B cell (primary cell): ENCODE results near the gene TTC39C. TPM values are rescaled to one million over a fixed set of nuclear protein-coding genes. Genes with fewer than 3 reads are reported as not detected.

ENCODE experiments used
- ATAC-seq: fragments of 200-7000 bp; cut with Tn5 transposase; one replicate; pipeline ENCODE4 v1.10.0; 2021; ENCODE audit warnings: low read depth, mild to moderate bottlenecking, moderate number of reproducible peaks, moderate library complexity
- CTCF ChIA-PET: fragments of 350-600 bp; sonication (Branson Sonifier 250); formaldehyde crosslinking; loops from one replicate; lab custom pipeline; 2021; ENCODE audit warnings: antibody characterized with exemption, inconsistent platforms; lab: Charles Lee
- POLR2A ChIA-PET: fragments of 350-600 bp; sonication (Branson Sonifier 250); formaldehyde crosslinking; loops from one replicate; lab custom pipeline; 2021; ENCODE audit warnings: antibody characterized with exemption; lab: Charles Lee
- DNase-seq: peaks from one replicate; pipeline ENCODE4 v3.0.0; 2013
- H2AFZ ChIP-seq: 2 replicates; pipeline ENCODE4 v1.6.1; 2012; ENCODE audit warnings: mild to moderate bottlenecking, low read depth, low read length; ENCODE audit not compliant: insufficient read depth, poor library complexity, severe bottlenecking
- H3K27ac ChIP-seq, 2 donors: 1 replicate in 1 of 2; 2 replicates in 1 of 2; pipeline ENCODE4 v1.5.1; 2012 to 2013; ENCODE audit warnings: low read length in 2 of 2, mild to moderate bottlenecking in 2 of 2, moderate library complexity in 1 of 2
- H3K27me3 ChIP-seq, 4 experiments: fragments of 200-600 bp in 1 of 4; sonication (generic) in 1 of 4; replicated peaks in 1 of 4; 1 replicate in 2 of 4; 2 replicates in 2 of 4; pipeline versions ENCODE4 v1.6.1 to v1.7.0; 2013 to 2016; ENCODE audit warnings: low read length in 3 of 4, mild to moderate bottlenecking in 2 of 4, mixed read lengths in 1 of 4, moderate library complexity in 1 of 4; ENCODE audit not compliant: insufficient read depth in 4 of 4, control insufficient read depth in 3 of 4; ENCODE audit errors: control extremely low read depth in 1 of 4
- H3K36me3 ChIP-seq, 2 experiments: replicated peaks in 1 of 2; 1 replicate in 1 of 2; 2 replicates in 1 of 2; pipeline versions ENCODE4 v1.6.1 to v1.7.1; 2013; ENCODE audit warnings: low read length in 1 of 2; ENCODE audit not compliant: insufficient read depth in 2 of 2, control insufficient read depth in 1 of 2; ENCODE audit errors: control extremely low read depth in 1 of 2, extremely low read depth in 1 of 2
- H3K4me1 ChIP-seq, 2 donors: fragments of 200-600 bp in 1 of 2; sonication (generic) in 1 of 2; 1 replicate in 1 of 2; 2 replicates in 1 of 2; pipeline versions ENCODE4 v1.5.1 to v1.6.1; 2013 to 2017; ENCODE audit warnings: low read length in 2 of 2; ENCODE audit not compliant: control insufficient read depth in 2 of 2, insufficient read depth in 2 of 2
- H3K4me2 ChIP-seq: replicated peaks from 2 replicates; pipeline ENCODE3; 2012; ENCODE audit warnings: mild to moderate bottlenecking, low read depth, low read length; ENCODE audit not compliant: poor library complexity, severe bottlenecking
- H3K4me3 ChIP-seq, 5 experiments: fragments of 200-600 bp in 1 of 5; sonication (generic) in 1 of 5; 1 replicate in 3 of 5; 2 replicates in 2 of 5; pipeline versions ENCODE4 v1.5.1 to v1.7.0; 2011 to 2016; ENCODE audit warnings: low read length in 4 of 5, mild to moderate bottlenecking in 4 of 5, low read depth in 2 of 5, control low read depth in 1 of 5, moderate library complexity in 1 of 5; ENCODE audit not compliant: insufficient read depth in 1 of 5; ENCODE audit errors: control extremely low read depth in 1 of 5, extremely low read depth in 1 of 5
- H3K79me2 ChIP-seq: fragments of 200-600 bp; sonication (generic); one replicate; pipeline ENCODE4 v1.6.0; 2016; ENCODE audit warnings: low read length; ENCODE audit not compliant: control insufficient read depth, insufficient read depth
- H3K9ac ChIP-seq: fragments of 200-600 bp; sonication (generic); 2 replicates; pipeline ENCODE4 v1.6.1; 2017; ENCODE audit warnings: mild to moderate bottlenecking, low read length, moderate library complexity
- H3K9me3 ChIP-seq, 3 donors: one replicate each; pipeline versions ENCODE4 v1.6.1 to v1.7.1; 2013; ENCODE audit warnings: low read length in 2 of 3; ENCODE audit not compliant: control insufficient read depth in 2 of 3, insufficient read depth in 1 of 3; ENCODE audit errors: control extremely low read depth in 1 of 3
- H4K20me1 ChIP-seq: 2 replicates; pipeline ENCODE4 v1.6.0; 2012; ENCODE audit warnings: mild to moderate bottlenecking, low read length; ENCODE audit not compliant: insufficient read depth, control insufficient read depth, poor library complexity, severe bottlenecking
- H3K27ac Mint-ChIP-seq: one replicate; pipeline ENCODE4 v1.8.0; 2021; ENCODE audit warnings: mixed read lengths
- H3K27me3 Mint-ChIP-seq: one replicate; pipeline ENCODE4 v1.8.0; 2021; ENCODE audit warnings: mixed read lengths
- H3K4me1 Mint-ChIP-seq: one replicate; pipeline ENCODE4 v1.8.0; 2021; ENCODE audit warnings: mixed read lengths
- H3K4me3 Mint-ChIP-seq: one replicate; pipeline ENCODE4 v1.8.0; 2021; ENCODE audit warnings: mixed read lengths
- H3K9me3 Mint-ChIP-seq: one replicate; pipeline ENCODE4 v1.8.0; 2022; ENCODE audit warnings: mixed read lengths; ENCODE audit not compliant: insufficient read depth
- EZH2 ChIP-seq: IDR thresholded peaks from 2 replicates; pipeline ENCODE4 v1.6.1; 2012; ENCODE audit warnings: borderline replicate concordance, low read depth, mild to moderate bottlenecking, moderate library complexity, low read length; ENCODE audit not compliant: insufficient read depth, poor library complexity, severe bottlenecking
- WGBS: methylation state at CpG from one replicate; pipeline ENCODE4 v1.1.5; 2013; ENCODE audit warnings: missing lambda C conversion rate; ENCODE audit not compliant: insufficient coverage; 5-methylcytosine and 5-hydroxymethylcytosine counted together
- intact Hi-C: fragments of 100-400 bp; cut with micrococcal nuclease; formaldehyde crosslinking; loops from one replicate; pipeline ENCODE4 v1.10.0; 2022
- polyA plus RNA-seq: library from polyadenylated mRNA; depleted of rRNA; stranded (reverse); fragments of >200 nt; gene quantifications from 2 replicates; pipeline ENCODE4 v1.2.3, GENCODE V29; 2012
- total RNA-seq, 2 donors: library from RNA; stranded (reverse); fragments of 120-200 nt in 1 of 2; gene quantifications; 1 replicate in 1 of 2; 2 replicates in 1 of 2; pipeline versions ENCODE4 v1.2.3 to v1.2.4, GENCODE V29; 2013 to 2022
- TF ChIP-seq, protein P1 (sequence below): fragments of 200-600 bp; IDR thresholded peaks from one replicate; pipeline ENCODE4 v1.8.0; 2022; ENCODE audit warnings: antibody characterized with exemption, mild to moderate bottlenecking

TTC39C gene
- total and polyA plus RNA-seq, 2 donors (not counting 1 experiment from before 2014, with no cell fraction given): 22.3 to 44.3 TPM

DNA sequence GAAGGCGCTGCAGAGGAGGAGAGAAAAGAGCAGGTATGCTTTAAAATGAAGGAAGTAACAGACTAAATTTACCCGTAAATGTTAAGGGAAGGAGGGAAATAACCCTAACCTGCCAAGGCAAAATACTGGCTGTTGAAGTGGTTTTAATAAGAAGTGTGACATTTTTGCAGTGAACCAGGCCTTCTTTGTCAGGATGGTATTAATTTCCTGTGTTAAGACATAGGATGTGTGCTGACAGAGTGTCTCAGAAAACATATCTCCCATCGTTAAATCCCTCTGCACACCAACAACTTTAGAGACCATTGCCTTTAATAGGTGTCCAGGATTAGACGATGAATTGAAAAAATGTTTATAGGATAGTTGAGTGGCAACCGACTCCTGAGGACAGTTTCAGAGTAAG, 9.9 kb downstream of the TTC39C start:
- DNase-seq (no peak), ATAC-seq (no peak)
- H3K4me3 Mint-ChIP-seq: no peak overlapping the region
- no peak for TF ChIP-seq EZH2
- TF ChIP-seq, protein P1, sequence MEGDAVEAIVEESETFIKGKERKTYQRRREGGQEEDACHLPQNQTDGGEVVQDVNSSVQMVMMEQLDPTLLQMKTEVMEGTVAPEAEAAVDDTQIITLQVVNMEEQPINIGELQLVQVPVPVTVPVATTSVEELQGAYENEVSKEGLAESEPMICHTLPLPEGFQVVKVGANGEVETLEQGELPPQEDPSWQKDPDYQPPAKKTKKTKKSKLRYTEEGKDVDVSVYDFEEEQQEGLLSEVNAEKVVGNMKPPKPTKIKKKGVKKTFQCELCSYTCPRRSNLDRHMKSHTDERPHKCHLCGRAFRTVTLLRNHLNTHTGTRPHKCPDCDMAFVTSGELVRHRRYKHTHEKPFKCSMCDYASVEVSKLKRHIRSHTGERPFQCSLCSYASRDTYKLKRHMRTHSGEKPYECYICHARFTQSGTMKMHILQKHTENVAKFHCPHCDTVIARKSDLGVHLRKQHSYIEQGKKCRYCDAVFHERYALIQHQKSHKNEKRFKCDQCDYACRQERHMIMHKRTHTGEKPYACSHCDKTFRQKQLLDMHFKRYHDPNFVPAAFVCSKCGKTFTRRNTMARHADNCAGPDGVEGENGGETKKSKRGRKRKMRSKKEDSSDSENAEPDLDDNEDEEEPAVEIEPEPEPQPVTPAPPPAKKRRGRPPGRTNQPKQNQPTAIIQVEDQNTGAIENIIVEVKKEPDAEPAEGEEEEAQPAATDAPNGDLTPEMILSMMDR: no peak
- H3K4me1 ChIP-seq: peaks cover 41 to 45% of the 10 kb centered on the region in 2 donors
- H2AFZ ChIP-seq: no peak overlapping the region
- peaks cover 55% of the 10 kb centered on the region for H3K4me1 Mint-ChIP-seq
- H3K27me3 ChIP-seq: no peaks in the 10 kb centered on the region
- H3K9me3 Mint-ChIP-seq: no peaks in the 10 kb centered on the region
- H3K4me3 ChIP-seq: no peak overlapping the region
- H3K4me2 ChIP-seq: no peak overlapping the region
- intact Hi-C loops: no loop called here
- no peak overlapping the region for H3K9ac ChIP-seq
- H4K20me1 ChIP-seq: peaks cover 74% of the 10 kb centered on the region
- peaks cover 0 to 11% of the 10 kb centered on the region in 2 experiments for H3K36me3 ChIP-seq
- 100% methylated on average over 1 of the region's 5 CpGs for WGBS
- CTCF ChIA-PET: no interaction called here
- H3K27ac ChIP-seq: no peak overlapping the region
- H3K9me3 ChIP-seq: no peaks in the 10 kb centered on the region
- POLR2A ChIA-PET: no interaction called here
- H3K27me3 Mint-ChIP-seq: no peaks in the 10 kb centered on the region
- H3K27ac Mint-ChIP-seq: no peak overlapping the region
- H3K79me2 ChIP-seq: peaks cover 82% of the 10 kb centered on the region

DNA sequence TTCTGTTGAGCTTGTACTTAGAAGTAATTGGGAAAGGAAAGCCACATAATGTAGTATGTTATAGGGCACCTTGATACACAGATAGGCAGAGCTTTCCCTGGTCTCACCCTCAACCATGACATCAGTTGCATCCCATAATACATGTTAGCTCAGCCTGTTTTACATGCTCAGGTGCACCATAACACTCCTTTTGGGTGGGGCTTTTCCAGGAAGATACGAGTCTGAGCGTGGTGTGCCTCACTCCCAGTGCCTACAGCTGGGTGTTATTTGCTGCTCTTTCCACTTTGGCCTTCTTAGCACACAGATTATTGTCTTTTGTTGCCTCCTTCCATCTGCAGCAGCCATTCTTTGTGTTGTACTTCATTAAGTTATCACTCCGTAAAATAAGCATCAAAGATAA, 11.9 kb downstream of the TTC39C start:
- TF ChIP-seq, protein P1: no peak
- no peak for TF ChIP-seq EZH2
- intact Hi-C loops: no loop called here
- peaks cover 0 to 11% of the 10 kb centered on the region in 2 experiments for H3K36me3 ChIP-seq
- no peak overlapping the region for H3K4me3 Mint-ChIP-seq
- no peaks in the 10 kb centered on the region for H3K27me3 ChIP-seq
- ChIA-PET POLR2A (no interaction called here), CTCF (interaction anchor here (0.5 kb wide), 1 partner anchor 561 kb away, joined by 4 read pairs; no protein-coding TSS in a partner anchor)
- no peaks in the 10 kb centered on the region for H3K9me3 ChIP-seq
- H4K20me1 ChIP-seq: peaks cover 66% of the 10 kb centered on the region
- DNase-seq (no peak), ATAC-seq (no peak)
- peaks cover 95% of the 10 kb centered on the region for H3K79me2 ChIP-seq
- peaks cover 21 to 26% of the 10 kb centered on the region in 2 donors for H3K4me1 ChIP-seq
- H2AFZ ChIP-seq: no peak overlapping the region
- H3K4me1 Mint-ChIP-seq: peaks cover 47% of the 10 kb centered on the region
- H3K4me3 ChIP-seq: no peak overlapping the region
- H3K27ac Mint-ChIP-seq: no peak overlapping the region
- no peak overlapping the region for H3K9ac ChIP-seq
- no peak overlapping the region for H3K4me2 ChIP-seq
- WGBS: 100% methylated on average over 2 of the region's 3 CpGs
- H3K9me3 Mint-ChIP-seq: no peaks in the 10 kb centered on the region
- no peak overlapping the region for H3K27ac ChIP-seq
- H3K27me3 Mint-ChIP-seq: no peaks in the 10 kb centered on the region
